Spinal cord (tissue), 10 donors: ENCODE data around the gene CDC42BPB. TPM values are rescaled to one million over a fixed set of nuclear protein-coding genes. Genes with fewer than 3 reads are reported as not detected.
"Not testable (repeated sequence)": the region's sequence is repeated elsewhere in the genome, so short reads cannot be mapped to it uniquely, and the experiment has no call there.

Experiments
- DNase-seq, 6 donors: peaks; one replicate each; pipeline versions ENCODE4 v3.0.0 to v3.0.0-alpha.2; 2013 to 2015; ENCODE audit warnings: low spot score in 6 of 6, low read depth in 4 of 6
- H3K27ac ChIP-seq: one replicate; pipeline ENCODE4 v1.5.1; 2013; ENCODE audit warnings: low read depth, low read length, control low read depth
- H3K27me3 ChIP-seq: one replicate; pipeline ENCODE4 v1.6.1; 2013; ENCODE audit warnings: low read length; ENCODE audit not compliant: control insufficient read depth, insufficient read depth
- H3K36me3 ChIP-seq: one replicate; pipeline ENCODE4 v1.6.1; 2013; ENCODE audit warnings: low read length; ENCODE audit not compliant: control insufficient read depth, insufficient read depth
- H3K4me1 ChIP-seq: one replicate; pipeline ENCODE4 v1.6.1; 2013; ENCODE audit warnings: low read length; ENCODE audit not compliant: control insufficient read depth, insufficient read depth
- H3K4me3 ChIP-seq: one replicate; pipeline ENCODE4 v1.5.1; 2013; ENCODE audit warnings: low read depth, low read length, control low read depth
- H3K9me3 ChIP-seq: one replicate; pipeline ENCODE4 v1.6.1; 2013; ENCODE audit warnings: low read length; ENCODE audit not compliant: control insufficient read depth, insufficient read depth
- WGBS: methylation state at CpG from one replicate; pipeline ENCODE4 v1.1.5; 2013; ENCODE audit warnings: missing lambda C conversion rate; ENCODE audit not compliant: insufficient coverage; 5-methylcytosine and 5-hydroxymethylcytosine counted together
- polyA plus RNA-seq, 2 donors: library from polyadenylated mRNA; unstranded; fragments of 120-200 nt; gene quantifications; one replicate each; pipeline ENCODE4 v1.2.1, GENCODE V29; 2013; ENCODE audit not compliant: insufficient read length in 2 of 2
- total RNA-seq, 2 donors: library from RNA; depleted of rRNA in 1 of 2; stranded (reverse); fragments of 120-200 nt in 1 of 2; fragments of >200 nt in 1 of 2; gene quantifications; one replicate each; pipeline versions ENCODE4 v1.2.3 to v1.2.4, GENCODE V29; 2013 to 2014
- donor health status: healthy.

Gene CDC42BPB
- total and polyA plus RNA-seq, 4 donors: 69.0 to 115 (median 96.3) TPM

- DNase-seq: no peak
- H3K27me3 ChIP-seq: no peaks in the 10 kb centered on the region
- H3K4me1 ChIP-seq: peaks cover 29% of the 10 kb centered on the region
- H3K4me3 ChIP-seq: peak overlapping the region; percentile 68
- peaks cover 2% of the 10 kb centered on the region for H3K36me3 ChIP-seq
- no peak overlapping the region for H3K27ac ChIP-seq
- no CpG with 5 or more reads among the region's 8 CpGs for WGBS
- no peaks in the 10 kb centered on the region for H3K9me3 ChIP-seq
These were observed 1.7 kb downstream of the CDC42BPB start for GRCh38 chr14:103055695-103056094.

GRCh38 chr14:103052407-103052806, 4.9 kb downstream of the CDC42BPB start:
- Histone ChIP-seq H3K27ac (no peak overlapping the region), H3K36me3 (peaks cover 2% of the 10 kb centered on the region), H3K27me3 (no peaks in the 10 kb centered on the region), H3K4me1 (peaks cover 8% of the 10 kb centered on the region), H3K4me3 (no peak overlapping the region), H3K9me3 (no peaks in the 10 kb centered on the region)
- no peak for DNase-seq
- 87% methylated on average over 7 of the region's 10 CpGs for WGBS

GRCh38 chr14:103050935-103051334, 6.4 kb downstream of the CDC42BPB start:
- Histone ChIP-seq H3K27ac (no peak overlapping the region), H3K4me3 (no peak overlapping the region), H3K9me3 (no peaks in the 10 kb centered on the region), H3K4me1 (peaks cover 10% of the 10 kb centered on the region), H3K27me3 (no peaks in the 10 kb centered on the region), H3K36me3 (peaks cover 2% of the 10 kb centered on the region)
- no peak for DNase-seq
- no CpG with 5 or more reads among the region's 5 CpGs for WGBS

- H3K4me1 ChIP-seq: peaks cover 14% of the 10 kb centered on the region
- 96% methylated on average over 3 of the region's 8 CpGs for WGBS
- DNase-seq, H3K36me3 ChIP-seq, H3K27ac ChIP-seq, H3K27me3 ChIP-seq, H3K9me3 ChIP-seq, H3K4me3 ChIP-seq: not testable (repeated sequence)
These were observed 9.9 kb downstream of the CDC42BPB start for GRCh38 chr14:103047453-103047852.

GRCh38 chr14:103045371-103045869, 11.9 kb downstream of the CDC42BPB start:
- H3K27ac ChIP-seq: no peak overlapping the region
- no peaks in the 10 kb centered on the region for H3K9me3 ChIP-seq
- no peak overlapping the region for H3K4me3 ChIP-seq
- peaks cover 14% of the 10 kb centered on the region for H3K4me1 ChIP-seq
- no peaks in the 10 kb centered on the region for H3K27me3 ChIP-seq
- peaks cover 11% of the 10 kb centered on the region for H3K36me3 ChIP-seq
- 41% methylated on average over 11 of the region's 15 CpGs for WGBS
- no peak for DNase-seq

- Histone ChIP-seq H3K9me3 (no peaks in the 10 kb centered on the region), H3K36me3 (peaks cover 11% of the 10 kb centered on the region), H3K4me1 (peaks cover 14% of the 10 kb centered on the region), H3K27me3 (no peaks in the 10 kb centered on the region), H3K27ac (no peak overlapping the region), H3K4me3 (no peak overlapping the region)
- DNase-seq: no peak
- WGBS: no CpG with 5 or more reads among the region's 8 CpGs
These were observed 13.9 kb downstream of the CDC42BPB start for GRCh38 chr14:103043257-103044015.

- peaks cover 11% of the 10 kb centered on the region for H3K36me3 ChIP-seq
- no peak overlapping the region for H3K27ac ChIP-seq
- peaks cover 10% of the 10 kb centered on the region for H3K4me1 ChIP-seq
- no peaks in the 10 kb centered on the region for H3K9me3 ChIP-seq
- H3K4me3 ChIP-seq: no peak overlapping the region
- no peak for DNase-seq
- over 99% methylated on average over 20 of the region's 20 CpGs for WGBS
- no peaks in the 10 kb centered on the region for H3K27me3 ChIP-seq
These were observed 15.9 kb downstream of the CDC42BPB start for GRCh38 chr14:103041464-103041863.

GRCh38 chr14:103033681-103034096, 23.7 kb downstream of the CDC42BPB start:
- peak in 1 of 6 donors; percentile 44 for DNase-seq
- H3K4me3 ChIP-seq: no peak overlapping the region
- 90% methylated on average over 2 of the region's 6 CpGs for WGBS
- H3K27ac ChIP-seq: no peak overlapping the region
- H3K9me3 ChIP-seq: no peaks in the 10 kb centered on the region
- peaks cover 3% of the 10 kb centered on the region for H3K36me3 ChIP-seq
- no peaks in the 10 kb centered on the region for H3K27me3 ChIP-seq
- no peaks in the 10 kb centered on the region for H3K4me1 ChIP-seq

- Histone ChIP-seq H3K36me3 (peaks cover 3% of the 10 kb centered on the region), H3K4me3 (no peak overlapping the region), H3K4me1 (peaks cover 3% of the 10 kb centered on the region), H3K27me3 (no peaks in the 10 kb centered on the region), H3K9me3 (no peaks in the 10 kb centered on the region), H3K27ac (no peak overlapping the region)
- WGBS: 60% methylated on average over 3 of the region's 9 CpGs
- no peak for DNase-seq
These were observed 25.4 kb downstream of the CDC42BPB start for GRCh38 chr14:103031956-103032355.

- peaks cover 3% of the 10 kb centered on the region for H3K36me3 ChIP-seq
- DNase-seq: no peak
- no peak overlapping the region for H3K4me3 ChIP-seq
- 65% methylated on average over 6 of the region's 6 CpGs for WGBS
- H3K9me3 ChIP-seq: no peaks in the 10 kb centered on the region
- H3K27me3 ChIP-seq: no peaks in the 10 kb centered on the region
- H3K27ac ChIP-seq: no peak overlapping the region
- peaks cover 3% of the 10 kb centered on the region for H3K4me1 ChIP-seq
These were observed 25.8 kb downstream of the CDC42BPB start for GRCh38 chr14:103031566-103031911.
